ENCODE data around the gene CFAP299. TPM values are rescaled to one million over a fixed set of nuclear protein-coding genes. Genes with fewer than 3 reads are reported as not detected.

CFAP299 gene
- total RNA-seq, 1 experiment from 2014 or later = not detected

GRCh38 chr4:80926446-80926845 is 590.9 kb downstream of the CFAP299 start:
- H3K27ac ChIP-seq = no peak overlapping the region
- POLR2A ChIA-PET (ENCODE audit: unreplicated experiment) = no interaction called here

GRCh38 chr4:80926891-80927290 is 591.4 kb downstream of the CFAP299 start:
- H3K9me2 ChIP-seq (ENCODE audit: insufficient read depth) = no peaks in the 10 kb centered on the region
- H3K4me1 ChIP-seq (replicated peaks; ENCODE audit: insufficient read depth) = peaks cover 6% of the 10 kb centered on the region
- no TSS peak for BruUV-seq (replicated peaks)
- intact Hi-C loops (cut with micrococcal nuclease; ENCODE audit: unreplicated experiment) = no loop called here
- H3K4me3 ChIP-seq = no peak overlapping the region
- no peak overlapping the region for H3K4me2 ChIP-seq
- H3K36me3 ChIP-seq (ENCODE audit: low read depth) = no peaks in the 10 kb centered on the region
- DNase-seq = no peak
- TF ChIP-seq CTCF (conservative IDR thresholded peaks at IDR 0.05) (no peak), EZH2 (IDR thresholded peaks at IDR 0.05; ENCODE audit: low read depth) (no peak)
- no peaks in the 10 kb centered on the region for H3K27me3 ChIP-seq (ENCODE audit: insufficient read depth, low read depth)
- no peaks in the 10 kb centered on the region for H3K79me2 ChIP-seq (ENCODE audit: low read depth)
- no peaks in the 10 kb centered on the region for H4K20me1 ChIP-seq (ENCODE audit: insufficient read depth)
- ChIA-PET POLR2A (ENCODE audit: unreplicated experiment) (no interaction called here), CTCF (no interaction called here)
- H3K27ac ChIP-seq = no peak overlapping the region
- H3K9me3 ChIP-seq (ENCODE audit: insufficient read depth, low read depth) = no peaks in the 10 kb centered on the region
- no peaks in the 10 kb centered on the region for H3F3A ChIP-seq (ENCODE audit: insufficient read depth, low read depth)
- H2AFZ ChIP-seq = no peak overlapping the region

More at GRCh38 chr4:80926446-80926845, 590.9 kb downstream of the CFAP299 start:
- Histone ChIP-seq H3K79me2 (ENCODE audit: low read depth) (no peaks in the 10 kb centered on the region), H3K4me1 (replicated peaks; ENCODE audit: insufficient read depth) (peaks cover 10% of the 10 kb centered on the region), H3K9me2 (ENCODE audit: insufficient read depth) (no peaks in the 10 kb centered on the region), H3K4me2 (no peak overlapping the region), H2AFZ (no peak overlapping the region), H3K36me3 (ENCODE audit: low read depth) (no peaks in the 10 kb centered on the region), H3K9me3 (ENCODE audit: insufficient read depth, low read depth) (no peaks in the 10 kb centered on the region), H3F3A (ENCODE audit: insufficient read depth, low read depth) (no peaks in the 10 kb centered on the region), H3K4me3 (no peak overlapping the region), H4K20me1 (ENCODE audit: insufficient read depth) (no peaks in the 10 kb centered on the region), H3K27me3 (ENCODE audit: insufficient read depth, low read depth) (no peaks in the 10 kb centered on the region)
- CTCF ChIA-PET = no interaction called here
- no TSS peak for BruUV-seq (replicated peaks)
- no peak for DNase-seq
- intact Hi-C loops (cut with micrococcal nuclease; ENCODE audit: unreplicated experiment) = no loop called here
- no peak for TF ChIP-seq EZH2 (IDR thresholded peaks at IDR 0.05; ENCODE audit: low read depth)
- TF ChIP-seq CTCF (conservative IDR thresholded peaks at IDR 0.05) = no peak

- intact Hi-C loops (cut with micrococcal nuclease; ENCODE audit: unreplicated experiment) = no loop called here
- CTCF ChIA-PET = no interaction called here
- no peaks in the 10 kb centered on the region for H3K27me3 ChIP-seq (ENCODE audit: insufficient read depth, low read depth)
Measured at GRCh38 chr4:80927420-80927819, 591.9 kb downstream of the CFAP299 start.

More at GRCh38 chr4:80927420-80927819, 591.9 kb downstream of the CFAP299 start:
- H3K9me2 ChIP-seq (ENCODE audit: insufficient read depth) = no peaks in the 10 kb centered on the region
- TF ChIP-seq EZH2 (IDR thresholded peaks at IDR 0.05; ENCODE audit: low read depth) (no peak), CTCF (conservative IDR thresholded peaks at IDR 0.05) (no peak)
- H3K79me2 ChIP-seq (ENCODE audit: low read depth) = no peaks in the 10 kb centered on the region
- no peak overlapping the region for H3K4me3 ChIP-seq
- no peak overlapping the region for H3K27ac ChIP-seq
- H3K9me3 ChIP-seq (ENCODE audit: insufficient read depth, low read depth) = no peaks in the 10 kb centered on the region
- no peaks in the 10 kb centered on the region for H3F3A ChIP-seq (ENCODE audit: insufficient read depth, low read depth)
- H3K4me2 ChIP-seq = no peak overlapping the region
- H3K36me3 ChIP-seq (ENCODE audit: low read depth) = no peaks in the 10 kb centered on the region
- no peaks in the 10 kb centered on the region for H4K20me1 ChIP-seq (ENCODE audit: insufficient read depth)
- DNase-seq = no peak
- H2AFZ ChIP-seq = no peak overlapping the region
- 0 out of 2 replicates have a peak, but pooled peaks cover 3% of the 10 kb centered on the region for H3K4me1 ChIP-seq (replicated peaks; ENCODE audit: insufficient read depth)
- POLR2A ChIA-PET (ENCODE audit: unreplicated experiment) = no interaction called here
- no TSS peak for BruUV-seq (replicated peaks)
